Measurements from ENCODE around the gene ARHGAP19.

GRCh38 chr10:97230146-97230545, 62.3 kb downstream of the ARHGAP19 start:
- TF ChIP-seq, protein P1, sequence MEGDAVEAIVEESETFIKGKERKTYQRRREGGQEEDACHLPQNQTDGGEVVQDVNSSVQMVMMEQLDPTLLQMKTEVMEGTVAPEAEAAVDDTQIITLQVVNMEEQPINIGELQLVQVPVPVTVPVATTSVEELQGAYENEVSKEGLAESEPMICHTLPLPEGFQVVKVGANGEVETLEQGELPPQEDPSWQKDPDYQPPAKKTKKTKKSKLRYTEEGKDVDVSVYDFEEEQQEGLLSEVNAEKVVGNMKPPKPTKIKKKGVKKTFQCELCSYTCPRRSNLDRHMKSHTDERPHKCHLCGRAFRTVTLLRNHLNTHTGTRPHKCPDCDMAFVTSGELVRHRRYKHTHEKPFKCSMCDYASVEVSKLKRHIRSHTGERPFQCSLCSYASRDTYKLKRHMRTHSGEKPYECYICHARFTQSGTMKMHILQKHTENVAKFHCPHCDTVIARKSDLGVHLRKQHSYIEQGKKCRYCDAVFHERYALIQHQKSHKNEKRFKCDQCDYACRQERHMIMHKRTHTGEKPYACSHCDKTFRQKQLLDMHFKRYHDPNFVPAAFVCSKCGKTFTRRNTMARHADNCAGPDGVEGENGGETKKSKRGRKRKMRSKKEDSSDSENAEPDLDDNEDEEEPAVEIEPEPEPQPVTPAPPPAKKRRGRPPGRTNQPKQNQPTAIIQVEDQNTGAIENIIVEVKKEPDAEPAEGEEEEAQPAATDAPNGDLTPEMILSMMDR (conservative IDR thresholded peaks at IDR 0.05) = no peak
- no peak for TF ChIP-seq ZFX (IDR thresholded peaks at IDR 0.05)
